ENCODE measurements around the gene ABCC6.
"Not testable (repeated sequence)": the region's sequence is repeated elsewhere in the genome, so short reads cannot be mapped to it uniquely, and the experiment has no call there.

ABCC6 gene

GRCh38 chr16:16222850-16223661, at the start of gene ABCC6:
Gene ABCC6, minus strand, starts transcription at chr16:16223494. Its CDS starts 60 bp downstream, at chr16:16223434.
- not testable (repeated sequence) for DNase-seq

- DNase-seq: not testable (repeated sequence)
Measured at GRCh38 chr16:16272573-16273221, 49.4 kb upstream of the ABCC6 start.

DNA sequence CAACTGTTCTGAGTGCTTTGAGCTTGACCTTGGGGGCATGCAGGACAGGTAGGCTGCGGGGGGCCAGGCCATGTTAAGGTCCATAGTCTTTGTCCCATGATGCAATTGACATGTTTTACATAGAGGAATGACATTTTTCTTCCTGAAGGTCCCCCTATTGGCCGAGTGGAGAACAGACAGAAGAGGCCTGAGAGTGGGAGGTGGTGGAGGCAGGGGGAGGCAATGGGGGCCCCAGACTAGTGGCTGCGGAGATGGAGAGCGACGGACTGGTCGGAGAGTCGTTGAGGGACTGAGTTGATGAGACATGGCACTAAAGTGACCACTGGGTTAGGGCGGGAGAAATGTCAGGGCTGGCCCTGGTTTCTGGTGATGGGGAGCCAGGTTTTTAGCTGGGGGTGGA, 48.4 kb upstream of the ABCC6 start:
- DNase-seq: not testable (repeated sequence)

- DNase-seq: not testable (repeated sequence)
Measured at GRCh38 chr16:16268185-16268808, 45.0 kb upstream of the ABCC6 start.

- not testable (repeated sequence) for DNase-seq
Measured at GRCh38 chr16:16267708-16268107, 44.4 kb upstream of the ABCC6 start.

- DNase-seq: not testable (repeated sequence)
Measured at GRCh38 chr16:16265044-16265443, 41.8 kb upstream of the ABCC6 start.

DNA sequence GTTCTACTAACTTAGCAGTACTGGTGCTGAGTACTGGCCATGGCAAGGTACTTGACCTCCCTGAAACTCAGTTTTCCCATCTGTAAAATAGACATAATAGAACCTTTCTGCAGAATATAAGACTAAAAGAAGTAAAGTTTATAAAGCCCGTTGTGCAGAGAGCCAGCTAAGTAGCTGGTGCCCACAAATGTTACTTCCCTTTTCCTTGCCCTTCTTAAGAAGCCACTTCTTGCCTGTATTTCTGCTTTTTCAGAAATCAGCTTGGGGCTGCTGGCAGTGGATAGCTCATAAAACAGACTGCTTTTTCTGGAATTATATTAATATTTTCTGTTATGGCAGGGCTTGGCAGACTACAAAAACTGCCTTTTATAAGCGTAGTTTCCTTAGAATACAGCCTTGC, 40.7 kb upstream of the ABCC6 start:
- DNase-seq: not testable (repeated sequence)

- not testable (repeated sequence) for DNase-seq
Measured at GRCh38 chr16:16262954-16263555, 39.8 kb upstream of the ABCC6 start.

GRCh38 chr16:16259971-16260370, 36.7 kb upstream of the ABCC6 start:
- not testable (repeated sequence) for DNase-seq

- not testable (repeated sequence) for DNase-seq
Measured at GRCh38 chr16:16258822-16259221, 35.5 kb upstream of the ABCC6 start.

- DNase-seq: peak; percentile 4
Measured at GRCh38 chr16:16257301-16257923, 34.1 kb upstream of the ABCC6 start.

DNA sequence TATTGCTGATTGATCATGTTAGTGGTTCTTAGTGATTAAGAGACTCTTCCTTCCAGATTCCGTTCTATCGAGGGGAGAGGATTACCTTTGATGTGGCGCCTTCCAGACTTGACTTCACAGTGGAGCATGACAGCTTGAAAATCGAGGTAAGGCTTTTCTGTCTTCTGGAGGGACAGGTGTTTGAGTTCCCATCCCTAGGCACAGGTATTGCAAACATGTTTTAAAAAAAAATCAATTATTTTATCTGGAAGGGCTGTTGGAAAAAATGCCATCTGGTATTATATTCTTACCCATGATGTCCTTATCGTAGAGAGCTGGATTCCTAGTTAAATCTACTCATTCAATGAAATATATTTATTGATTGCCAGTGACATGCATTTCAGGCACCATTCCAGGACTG, 29.1 kb upstream of the ABCC6 start:
- DNase-seq: not testable (repeated sequence)

GRCh38 chr16:16249621-16250330, 26.5 kb upstream of the ABCC6 start:
- not testable (repeated sequence) for DNase-seq

DNA sequence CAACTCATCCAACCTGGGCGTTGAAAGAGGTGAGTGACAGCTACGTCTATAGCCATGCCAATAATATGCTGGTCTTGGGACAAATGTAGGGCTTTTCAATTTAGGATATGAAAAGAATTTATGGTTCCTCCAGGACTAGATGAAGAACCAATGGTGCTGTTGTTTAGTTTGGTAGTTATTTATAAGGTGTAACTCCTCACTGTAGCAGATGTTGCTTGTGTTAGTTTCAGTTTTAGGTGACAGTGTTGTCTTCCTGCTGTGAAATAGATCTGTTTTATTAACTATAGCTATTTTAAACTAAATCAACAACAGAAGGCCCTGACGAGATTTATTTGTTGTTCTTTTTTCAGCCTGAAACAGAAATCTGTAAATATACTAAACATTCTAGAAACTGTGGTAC, 24.1 kb upstream of the ABCC6 start:
- DNase-seq: not testable (repeated sequence)

DNA sequence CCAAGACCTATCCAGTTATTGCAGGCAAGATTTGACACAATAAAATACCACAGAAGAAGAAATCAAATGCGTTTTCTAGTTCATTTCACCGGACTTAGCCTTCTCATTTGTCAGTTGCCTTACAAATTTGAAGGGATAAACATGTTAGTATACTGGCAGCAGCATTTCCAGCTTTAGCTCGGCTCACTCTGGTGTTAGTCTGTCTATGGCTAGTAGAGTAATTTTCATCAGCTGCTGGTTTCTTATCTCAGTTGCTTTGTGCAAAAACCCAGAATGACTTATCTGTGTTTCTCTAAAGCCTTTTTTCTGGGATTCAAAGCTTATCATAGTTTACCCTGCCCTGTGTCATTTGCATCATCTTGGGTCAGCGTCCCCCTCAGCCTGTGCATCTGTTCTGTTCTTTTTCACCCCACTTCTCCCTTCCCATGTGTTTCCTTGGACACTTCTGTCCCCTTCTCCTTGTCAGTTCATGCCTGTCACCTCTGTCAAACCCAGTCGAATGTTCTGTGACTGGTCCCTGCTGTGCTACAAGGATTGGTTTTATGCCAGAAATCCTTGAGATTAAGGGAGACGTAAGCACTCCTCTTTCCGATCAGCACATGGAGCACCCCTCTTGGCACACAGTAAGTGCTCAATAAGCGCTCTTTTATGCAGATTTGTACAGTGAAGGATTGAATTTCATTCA, 23.4 kb upstream of the ABCC6 start:
- DNase-seq: not testable (repeated sequence)

DNA sequence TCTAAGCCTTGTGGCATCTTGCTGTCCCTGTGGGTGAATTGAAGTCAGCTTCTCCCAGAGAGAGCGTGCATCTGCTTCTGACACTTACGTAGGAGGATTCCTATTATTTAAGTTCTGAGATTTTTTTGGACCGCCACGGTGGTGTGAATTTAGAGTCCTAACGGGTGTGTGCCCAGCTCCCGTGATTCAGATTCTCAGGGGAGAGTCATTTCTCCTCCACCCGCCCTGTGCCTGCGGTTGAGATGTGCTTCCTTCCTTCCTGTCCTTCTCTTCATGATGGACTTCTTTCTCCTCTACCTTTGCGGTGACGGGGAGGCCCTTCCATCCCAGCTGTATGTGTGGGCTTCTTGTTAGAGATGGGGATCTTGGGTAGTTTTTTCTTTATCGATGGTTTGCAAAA, 20.6 kb upstream of the ABCC6 start:
- not testable (repeated sequence) for DNase-seq

- not testable (repeated sequence) for DNase-seq
Measured at GRCh38 chr16:16240667-16241066, 17.4 kb upstream of the ABCC6 start.

DNA sequence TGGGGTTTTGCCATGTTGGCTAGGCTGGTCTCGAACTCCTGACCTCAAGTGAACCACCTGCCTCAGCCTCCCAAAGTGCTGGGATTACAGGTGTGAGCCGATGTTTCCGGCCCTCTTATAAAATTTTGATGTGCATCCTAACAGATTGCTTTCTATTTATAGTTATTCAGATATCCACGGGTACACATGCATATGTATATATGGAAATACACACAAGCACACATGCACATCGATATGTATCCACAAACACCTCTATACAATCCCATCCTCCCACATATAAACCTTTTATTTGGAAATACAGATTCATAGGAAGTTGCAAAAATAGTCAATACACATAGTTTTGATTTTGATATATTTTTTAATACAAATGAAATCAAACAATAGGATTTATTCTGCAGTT, 14.4 kb upstream of the ABCC6 start:
- not testable (repeated sequence) for DNase-seq

- not testable (repeated sequence) for DNase-seq
Measured at GRCh38 chr16:16237071-16237470, 13.8 kb upstream of the ABCC6 start.

DNA sequence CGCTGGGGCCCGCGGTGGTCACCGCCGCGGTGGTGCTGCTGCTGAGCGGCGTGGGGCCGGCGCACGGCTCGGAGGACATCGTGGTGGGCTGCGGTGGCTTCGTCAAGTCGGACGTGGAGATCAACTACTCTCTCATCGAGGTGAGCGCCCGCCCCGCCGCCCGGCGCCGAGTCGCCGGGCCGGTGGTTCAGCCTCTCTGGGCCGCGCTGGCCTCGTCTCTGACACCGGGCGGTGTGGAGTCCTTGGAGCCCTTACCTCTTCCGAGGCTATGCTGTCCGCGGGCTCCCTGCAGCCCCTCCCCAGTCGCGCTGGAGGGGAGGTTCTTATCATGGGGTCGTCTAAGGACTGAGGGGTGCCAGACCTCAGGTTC, 9.4 kb upstream of the ABCC6 start:
- DNase-seq: not testable (repeated sequence)

DNA sequence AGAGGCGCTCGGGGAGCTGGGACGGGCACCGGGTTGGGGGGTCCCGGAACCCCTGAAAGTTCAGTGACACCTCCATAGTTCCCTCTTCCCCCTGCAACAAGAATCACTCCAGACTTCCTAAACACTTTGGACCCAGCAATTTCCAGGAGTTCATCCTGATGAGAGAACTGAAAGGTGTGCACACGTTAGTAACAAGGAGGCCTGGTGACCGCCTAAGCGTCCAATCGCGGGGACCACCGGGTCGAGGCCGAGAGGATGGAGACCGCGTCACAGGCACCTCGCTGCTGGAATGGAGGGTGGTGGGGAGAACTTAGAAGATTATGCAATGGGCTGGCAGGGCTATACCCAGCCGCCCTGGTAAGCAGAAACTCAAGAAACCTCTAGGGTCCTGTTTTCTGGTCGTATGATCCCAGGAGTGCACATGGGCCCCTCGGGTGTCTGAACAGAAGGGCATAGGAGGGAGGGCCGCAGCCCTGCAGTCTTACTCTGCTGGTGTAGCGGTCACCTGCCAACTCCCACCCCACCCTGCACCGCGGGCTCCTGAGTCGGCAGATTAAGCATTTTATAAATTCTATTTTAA, 458 bp upstream of the ABCC6 start:
- not testable (repeated sequence) for DNase-seq

Data from CD4-positive, alpha-beta T cell treated with Interleukin-21 for 1 hour (primary cell).